ENCODE data around the gene KCTD16.

The KCTD16 gene

DNA sequence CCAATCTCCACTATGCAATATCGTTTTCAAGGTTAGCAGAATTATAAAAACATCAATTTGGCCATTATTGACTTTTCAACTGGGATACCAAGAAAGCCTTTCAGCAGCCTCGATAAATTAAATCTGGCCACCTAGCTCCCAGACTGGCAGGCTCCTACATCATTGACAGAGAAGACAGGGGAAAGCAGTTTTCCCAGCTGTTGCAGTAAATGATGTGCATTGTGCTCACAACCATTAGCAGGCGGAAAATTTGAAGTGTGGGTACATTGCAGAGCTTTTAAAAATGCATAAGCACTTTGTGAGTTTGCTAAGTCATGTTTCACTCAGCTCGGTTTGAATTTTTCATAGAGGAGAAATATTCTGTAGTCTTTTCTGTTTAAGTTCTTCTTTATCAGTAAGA lies 297.9 kb downstream of the KCTD16 start:
- no peak for DNase-seq

DNA sequence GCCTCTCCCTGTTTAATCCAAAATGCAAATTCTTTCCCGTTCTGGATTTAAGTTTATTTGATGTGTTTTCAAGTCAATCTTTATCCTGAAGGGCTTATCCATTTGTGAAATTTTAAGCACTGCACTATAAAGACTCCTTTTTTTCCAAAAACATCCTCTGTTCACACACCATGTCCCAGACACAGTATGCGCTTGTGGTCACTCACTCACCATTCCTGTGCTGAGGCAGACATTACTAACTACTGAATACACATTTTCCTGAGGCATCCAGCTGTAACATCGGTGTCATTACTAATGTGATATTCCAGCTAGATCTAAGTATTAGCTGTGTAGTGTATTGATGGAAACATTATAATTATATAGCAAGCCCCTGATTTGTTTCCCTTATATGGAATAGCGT lies 298.4 kb downstream of the KCTD16 start:
- DNase-seq = no peak

DNA sequence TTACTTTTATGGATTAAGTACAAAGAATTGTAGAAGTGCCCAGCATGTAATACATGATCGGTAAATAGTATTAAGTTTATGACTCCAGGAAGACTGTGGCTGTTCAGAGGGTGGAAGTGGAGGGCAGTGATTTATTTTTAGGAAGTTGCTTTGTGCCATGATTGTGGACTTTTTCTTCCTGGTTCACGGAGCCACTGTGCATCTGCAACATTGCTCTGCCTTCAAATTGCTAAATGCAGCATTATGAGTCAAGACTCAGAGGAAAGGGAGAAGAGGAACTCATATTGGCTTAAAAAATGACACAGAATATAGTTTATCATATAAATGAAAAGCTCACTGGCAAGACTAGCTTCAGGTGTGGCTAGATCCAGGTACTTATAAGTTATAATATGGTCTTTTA lies 301.5 kb downstream of the KCTD16 start:
- DNase-seq = no peak

DNA sequence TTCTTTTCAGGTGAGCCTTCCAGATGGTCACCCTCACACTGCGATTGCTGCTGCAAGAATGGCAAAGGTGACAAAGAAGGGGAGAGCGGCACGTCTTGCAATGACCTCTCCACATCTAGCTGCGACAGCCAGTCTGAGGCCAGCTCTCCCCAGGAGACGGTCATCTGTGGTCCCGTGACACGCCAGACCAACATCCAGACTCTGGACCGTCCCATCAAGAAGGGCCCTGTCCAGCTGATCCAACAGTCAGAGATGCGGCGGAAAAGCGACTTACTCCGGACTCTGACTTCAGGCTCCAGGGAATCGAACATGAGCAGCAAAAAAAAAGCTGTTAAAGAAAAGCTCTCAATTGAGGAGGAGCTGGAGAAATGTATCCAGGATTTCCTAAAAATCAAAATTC lies 303.0 kb downstream of the KCTD16 start:
- no peak for DNase-seq

DNA sequence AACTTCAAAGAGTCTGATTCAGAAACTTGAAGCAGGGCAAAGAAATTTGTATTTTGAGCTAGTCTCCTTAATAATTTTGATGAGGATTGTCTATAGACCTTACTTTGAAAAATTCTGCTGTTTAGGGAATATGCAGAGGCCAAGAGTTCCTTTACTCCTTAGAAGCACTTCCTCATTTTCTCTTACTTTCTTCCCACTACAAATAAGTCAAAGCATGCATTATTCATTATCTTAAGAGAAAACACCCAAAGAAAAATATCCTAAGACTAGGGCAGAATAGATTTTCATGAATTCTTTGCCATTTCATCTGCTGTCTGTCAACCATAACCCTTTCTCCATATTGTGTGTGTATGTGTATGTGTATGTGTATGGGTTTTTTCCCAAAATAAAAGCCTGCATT lies 307.9 kb downstream of the KCTD16 start:
- DNase-seq = no peak

DNA sequence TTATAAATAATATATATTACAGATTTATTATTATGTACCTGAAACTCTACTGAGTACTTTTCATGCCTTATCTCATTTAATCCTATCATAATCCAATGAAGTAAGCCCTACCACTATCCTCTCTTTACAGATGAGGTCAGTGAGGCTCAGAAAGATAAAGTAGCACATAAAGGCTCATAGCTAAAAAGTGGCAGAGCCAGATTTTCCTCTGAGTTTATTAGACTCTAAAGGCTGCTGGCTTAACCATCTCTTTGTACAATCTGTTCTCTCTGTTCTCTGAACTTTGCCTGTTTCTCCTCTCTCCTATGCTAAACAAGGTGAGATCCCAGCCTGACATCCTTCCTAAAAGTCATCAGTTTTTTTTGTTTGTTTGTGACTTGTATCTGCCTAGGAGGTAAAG lies 311.2 kb downstream of the KCTD16 start:
- DNase-seq = no peak

DNA sequence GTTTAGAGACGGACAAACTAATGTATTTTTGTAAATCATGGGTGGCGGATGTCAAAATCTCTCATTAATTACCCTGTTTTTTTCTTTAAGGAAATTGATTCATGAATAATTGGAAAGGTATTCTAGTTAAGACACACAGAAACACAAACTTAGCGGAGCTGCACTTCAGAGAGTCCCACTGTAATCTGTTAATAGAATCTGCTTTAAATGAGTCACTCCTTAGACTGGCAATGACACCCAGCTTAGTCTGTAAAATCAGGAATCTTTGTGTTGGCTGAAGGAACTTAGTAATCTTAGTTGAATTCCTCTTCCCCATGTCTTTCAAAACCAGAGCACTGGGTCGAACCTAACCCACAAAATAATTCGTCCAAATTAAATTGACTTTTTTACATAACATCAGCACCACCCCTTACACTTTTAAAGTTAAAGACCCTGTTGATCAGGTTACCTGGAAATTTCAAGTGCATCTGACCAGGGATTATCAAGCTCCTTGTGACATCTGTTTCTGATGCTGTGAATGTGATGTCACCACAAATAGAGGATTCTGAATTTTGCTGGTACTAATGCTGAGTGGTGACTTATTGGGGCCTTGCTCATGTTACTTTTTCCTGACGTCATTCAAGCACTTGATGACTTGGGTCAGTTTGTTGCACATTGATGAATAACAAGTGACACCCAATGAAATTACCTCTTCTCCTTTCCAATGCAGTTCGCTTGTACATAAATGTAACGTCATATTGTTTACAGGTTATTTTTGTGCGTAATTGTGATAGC lies 313.6 kb downstream of the KCTD16 start:
- no peak for DNase-seq

DNA sequence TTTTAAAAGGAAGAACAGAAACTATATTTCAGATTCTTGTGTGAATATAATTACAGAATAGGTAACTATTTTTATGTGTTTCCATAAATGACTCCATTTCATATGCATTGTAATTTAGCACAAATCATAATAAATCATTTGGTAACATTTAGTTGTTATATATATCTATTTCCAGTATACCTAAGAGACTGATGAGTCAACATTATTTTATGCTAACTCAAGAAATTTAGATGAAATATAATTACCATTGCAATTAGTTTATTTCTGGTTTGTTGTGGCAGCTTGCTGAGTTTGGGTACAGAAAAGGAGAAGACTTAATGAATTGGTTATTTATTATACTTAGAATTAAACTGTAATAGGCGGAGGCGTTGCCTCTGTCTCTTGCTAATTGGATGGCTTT lies 314.9 kb downstream of the KCTD16 start:
- DNase-seq = no peak

DNA sequence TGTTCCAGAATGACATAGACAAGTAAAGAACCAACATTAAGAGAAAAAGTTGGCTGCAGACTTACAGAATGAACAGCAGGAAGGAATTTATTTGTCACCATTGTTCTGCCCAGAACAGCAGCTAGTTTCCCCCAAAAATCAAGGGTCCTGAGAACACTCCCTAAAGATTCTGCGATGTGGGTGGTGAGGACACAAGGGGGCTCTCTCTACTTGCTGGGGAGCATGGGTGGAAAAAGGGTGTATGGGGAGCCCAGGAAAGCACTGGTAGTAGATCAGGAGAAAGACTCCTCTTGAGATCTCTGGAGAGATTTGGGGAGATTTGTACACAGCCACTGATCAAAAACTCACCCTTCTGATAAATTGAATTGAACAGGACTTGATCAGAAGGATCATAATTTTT lies 316.5 kb downstream of the KCTD16 start:
- DNase-seq = no peak

DNA sequence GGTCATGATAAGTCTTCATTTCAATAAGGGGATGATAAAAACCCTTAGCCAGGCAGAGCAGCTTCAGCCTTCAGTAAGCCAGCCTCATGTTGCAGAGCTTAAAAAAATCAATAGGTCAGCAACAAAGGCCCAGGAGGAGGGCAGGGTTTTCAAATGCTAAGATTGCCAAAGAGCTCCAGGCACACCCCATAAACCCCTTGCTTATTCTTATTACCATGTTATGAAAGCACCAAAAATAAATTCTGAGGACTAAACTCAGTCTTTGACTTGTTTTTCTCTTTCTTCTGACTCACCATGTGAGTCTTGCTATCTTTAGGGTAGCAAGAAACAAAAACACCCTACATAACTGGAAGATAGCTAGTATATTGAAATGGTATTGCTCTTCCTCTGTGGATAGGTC lies 317.1 kb downstream of the KCTD16 start:
- no peak for DNase-seq

DNA sequence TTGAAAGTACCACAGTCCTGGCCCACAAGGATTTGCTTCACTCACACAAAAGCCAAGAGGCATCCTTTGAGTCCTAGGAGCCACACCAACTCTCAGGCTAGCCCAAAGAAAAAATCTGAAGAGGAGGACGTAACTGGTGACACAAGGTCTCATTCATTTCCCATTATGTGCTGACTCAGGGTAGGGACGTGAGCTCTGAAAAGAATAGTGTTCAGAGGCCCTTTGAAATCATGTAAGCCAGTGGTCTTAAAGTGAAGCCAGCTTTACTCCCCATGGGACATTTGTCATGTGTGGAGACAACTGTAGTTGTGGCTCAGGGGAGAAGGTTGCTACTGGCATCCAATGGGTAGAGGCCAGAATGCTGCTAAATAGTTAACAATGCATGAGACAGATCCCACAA lies 332.4 kb downstream of the KCTD16 start:
- no peak for DNase-seq

DNA sequence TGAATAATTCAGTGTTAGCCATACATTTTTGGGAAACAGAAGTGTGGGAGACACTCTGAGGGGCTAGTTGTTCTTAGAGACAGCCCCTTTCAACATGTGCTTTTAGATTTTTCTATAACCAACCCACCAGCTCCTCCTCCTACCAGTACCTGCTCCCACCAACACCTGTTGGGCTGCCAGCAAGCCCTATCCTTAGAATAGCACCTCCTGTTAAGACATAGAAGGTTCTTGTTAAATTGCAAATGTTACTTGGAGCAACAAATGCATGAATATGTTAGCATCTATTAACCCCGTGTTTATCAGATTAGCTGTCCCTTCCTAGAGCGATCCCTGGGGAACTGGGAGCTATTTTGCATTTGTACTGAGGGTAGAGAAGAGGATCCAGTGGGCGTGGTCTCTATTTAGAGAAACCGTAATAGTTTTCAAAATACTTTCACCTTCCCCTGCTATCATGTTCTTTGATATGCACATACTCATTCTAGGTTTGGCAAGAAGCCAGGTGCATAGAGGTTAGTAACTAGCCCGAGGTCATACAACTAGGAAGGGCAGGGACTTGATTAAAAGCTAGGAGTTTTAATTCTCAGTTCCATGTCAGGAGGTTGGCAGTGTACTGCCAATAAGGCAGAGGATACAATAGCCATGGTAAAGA lies 334.4 kb downstream of the KCTD16 start:
- no peak for DNase-seq

DNA sequence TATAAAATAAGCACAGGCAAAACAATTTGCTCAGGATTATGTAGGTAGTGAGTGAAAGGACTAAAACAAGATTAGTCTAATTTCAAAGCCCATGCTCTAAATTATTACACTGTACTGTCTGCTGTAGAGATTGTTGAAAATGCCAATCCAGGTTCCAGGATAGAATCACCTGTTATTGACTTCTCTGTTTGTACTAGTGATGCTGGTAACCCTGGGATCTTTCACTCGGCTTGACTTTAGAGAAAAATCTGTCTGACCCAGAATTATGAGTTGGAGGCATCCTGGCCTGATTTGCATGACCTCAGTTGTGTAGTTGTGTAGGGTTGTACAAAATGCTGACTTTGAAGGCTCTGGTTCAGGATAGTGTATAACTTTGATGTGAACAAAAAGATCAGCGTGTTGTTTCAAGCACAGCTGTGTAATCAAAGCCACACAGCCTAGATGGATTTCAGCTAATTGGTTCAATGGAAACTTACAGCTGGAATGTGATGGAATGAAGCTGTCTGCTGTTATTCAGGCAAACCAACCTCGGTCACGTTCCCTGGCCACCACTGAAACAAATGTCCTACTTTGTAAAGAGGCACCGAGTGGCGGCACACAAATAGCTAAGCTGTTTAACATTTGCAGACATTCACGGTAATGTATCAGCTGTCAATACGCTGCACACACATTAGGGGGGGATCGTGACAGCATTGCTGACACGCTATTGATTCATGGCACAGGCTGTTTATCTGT lies 340.3 kb downstream of the KCTD16 start:
- DNase-seq = no peak

DNA sequence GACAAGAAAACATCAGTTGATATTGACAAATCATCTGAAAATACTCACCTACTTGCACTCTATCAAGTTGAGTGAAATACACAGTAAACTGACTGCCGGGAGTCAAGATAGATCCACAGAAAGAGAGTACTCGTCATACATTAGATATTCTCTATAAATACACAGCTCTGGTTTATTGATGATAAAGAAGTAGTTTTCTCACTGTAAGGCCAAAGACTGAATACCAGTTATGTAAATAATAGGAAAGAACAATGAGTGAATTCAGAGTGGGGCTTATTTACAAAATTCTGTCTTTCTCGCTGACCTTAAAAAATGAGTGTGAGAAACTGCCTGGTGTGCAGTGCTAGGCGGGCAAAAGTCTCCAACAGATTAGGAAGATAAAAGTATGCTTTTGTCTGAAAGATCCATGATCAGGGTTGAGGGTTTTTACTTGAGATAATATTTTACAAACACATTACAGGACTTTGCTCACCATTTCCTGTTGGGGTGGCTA lies 341.0 kb downstream of the KCTD16 start:
- DNase-seq = no peak

DNA sequence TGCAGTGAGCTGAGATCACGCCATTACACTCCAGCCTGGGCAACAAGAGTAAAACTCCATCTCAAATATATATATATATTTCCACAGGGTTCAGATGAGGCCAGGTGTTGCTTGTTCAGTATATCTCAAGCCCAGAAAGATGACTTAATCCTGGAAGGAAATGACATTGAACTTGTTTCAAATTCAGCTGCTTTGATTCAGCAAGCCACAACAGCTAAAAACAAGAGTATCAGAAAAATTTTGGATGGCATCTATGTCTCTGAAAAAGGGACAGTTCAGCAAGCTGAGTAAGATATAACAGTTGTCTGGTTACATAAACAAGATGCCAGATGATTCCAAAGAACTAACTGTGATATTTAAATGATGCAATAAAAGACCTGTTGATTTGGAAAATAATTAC lies 352.0 kb downstream of the KCTD16 start:
- DNase-seq = no peak

DNA sequence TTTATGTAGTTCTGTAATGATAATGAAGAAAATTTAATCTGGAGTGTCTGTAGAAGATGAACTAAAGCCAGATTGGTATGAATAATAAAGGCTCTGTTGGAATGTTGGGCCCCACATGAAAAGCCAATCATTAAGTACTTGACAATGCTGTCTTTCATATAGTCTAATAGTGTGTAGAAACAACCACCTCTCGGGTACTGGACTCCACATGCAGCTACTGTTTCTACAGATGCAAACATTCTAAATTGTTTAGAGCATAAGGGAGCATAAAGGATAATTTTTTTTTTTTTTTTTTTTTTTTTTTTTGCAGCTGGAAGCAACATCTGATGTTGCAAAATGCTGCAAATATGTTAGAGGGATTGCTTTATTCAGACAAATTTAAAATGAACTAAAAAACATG lies 354.3 kb downstream of the KCTD16 start:
- DNase-seq = no peak

DNA sequence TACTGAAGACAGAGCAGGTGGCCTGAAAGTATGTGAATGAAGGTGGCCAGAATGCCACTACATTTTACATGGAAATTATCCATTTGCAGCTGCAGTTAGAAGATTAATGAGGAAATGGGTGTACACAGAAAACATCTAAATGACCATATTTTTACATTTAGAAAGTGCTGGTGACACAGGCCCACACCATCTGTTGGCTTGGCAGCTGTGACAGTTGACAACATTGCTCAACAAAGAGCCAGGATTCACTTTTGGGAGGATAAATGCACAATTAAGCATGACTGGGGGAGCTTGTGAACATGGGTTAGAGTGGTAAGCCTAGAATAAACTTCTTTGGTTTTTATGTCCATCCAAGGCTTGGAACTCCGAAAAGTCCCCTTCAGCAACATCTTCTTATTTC lies 360.5 kb downstream of the KCTD16 start:
- DNase-seq = no peak

Measured in activated gamma-delta T cell (primary cell).